ENCODE data around the gene TNNT3.

GRCh38 chr11:1888347-1888753, 31.2 kb upstream of the TNNT3 start:
- TF ChIP-seq SMC3 (IDR thresholded peaks at IDR 0.05; ENCODE audit: low read depth, low read length) (no peak), CTCF (conservative IDR thresholded peaks at IDR 0.05; ENCODE audit: low read depth, low read length) (no peak)

Data from IMR-90 (cell line).